Breast epithelium (tissue), 4 donors: Measurements from ENCODE around the gene KIF5A. TPM values are rescaled to one million over a fixed set of nuclear protein-coding genes. Genes with fewer than 3 reads are reported as not detected.

Source experiments
- DNase-seq, 2 donors: peaks; one replicate each; pipeline ENCODE4 v3.0.0-alpha.2; 2019; ENCODE audit warnings: low spot score in 2 of 2
- H3K27ac ChIP-seq, 2 donors: fragments of 200-600 bp; sonication (generic) in 1 of 2; one replicate each; pipeline ENCODE4 v1.5.1; 2016 to 2019; ENCODE audit warnings: mild to moderate bottlenecking in 1 of 2
- H3K27me3 ChIP-seq, 2 donors: fragments of 200-600 bp; sonication (generic) in 1 of 2; one replicate each; pipeline versions ENCODE4 v1.5.1 to v1.6.0; 2017 to 2019; ENCODE audit warnings: control low read depth in 1 of 2, mild to moderate bottlenecking in 1 of 2
- H3K36me3 ChIP-seq: fragments of 200-600 bp; one replicate; pipeline ENCODE4 v1.5.1; 2019
- H3K4me1 ChIP-seq, 2 donors: fragments of 200-600 bp; sonication (generic); one replicate each; pipeline ENCODE4 v1.5.1; 2016 to 2019; ENCODE audit warnings: control low read depth in 1 of 2
- H3K4me3 ChIP-seq, 3 donors: fragments of 200-600 bp; sonication (generic); 1 replicate in 2 of 3; 2 replicates in 1 of 3; pipeline ENCODE4 v1.5.1; 2016 to 2019; ENCODE audit warnings: mild to moderate bottlenecking in 3 of 3, moderate library complexity in 2 of 3
- H3K9me3 ChIP-seq, 2 donors: fragments of 200-600 bp; sonication (generic) in 1 of 2; one replicate each; pipeline ENCODE4 v1.5.1; 2016 to 2019; ENCODE audit warnings: control low read depth in 1 of 2
- CTCF ChIP-seq, 3 donors: fragments of 450-650 bp; IDR thresholded peaks; one replicate each; pipeline ENCODE4 v1.5.1; 2016 to 2017; ENCODE audit warnings: antibody characterized with exemption in 3 of 3, mild to moderate bottlenecking in 3 of 3, moderate library complexity in 3 of 3
- POLR2A ChIP-seq: fragments of 450-650 bp; IDR thresholded peaks from one replicate; pipeline ENCODE4 v1.6.1; 2016; ENCODE audit warnings: antibody characterized with exemption, mild to moderate bottlenecking, moderate library complexity
- POLR2AphosphoS5 ChIP-seq, 3 donors: sonication (generic); formaldehyde crosslinking; IDR thresholded peaks; one replicate each; pipeline ENCODE4 v1.6.1; 2017; ENCODE audit warnings: antibody characterized with exemption in 3 of 3
- intact Hi-C: fragments of 100-400 bp; cut with DNase I; formaldehyde crosslinking; loops from one replicate; pipeline ENCODE4 v1.15.1; 2023; ENCODE audit warnings: low total_unique reads
- total RNA-seq, 3 donors: library from RNA; depleted of rRNA; stranded (reverse); fragments of >200 nt; gene quantifications; one replicate each; pipeline ENCODE4 v1.1.0, GENCODE V29; 2016

KIF5A gene
- total RNA-seq, 3 donors from 2014 or later, result 0.98 to 1.2 TPM; not detected in 1

DNA sequence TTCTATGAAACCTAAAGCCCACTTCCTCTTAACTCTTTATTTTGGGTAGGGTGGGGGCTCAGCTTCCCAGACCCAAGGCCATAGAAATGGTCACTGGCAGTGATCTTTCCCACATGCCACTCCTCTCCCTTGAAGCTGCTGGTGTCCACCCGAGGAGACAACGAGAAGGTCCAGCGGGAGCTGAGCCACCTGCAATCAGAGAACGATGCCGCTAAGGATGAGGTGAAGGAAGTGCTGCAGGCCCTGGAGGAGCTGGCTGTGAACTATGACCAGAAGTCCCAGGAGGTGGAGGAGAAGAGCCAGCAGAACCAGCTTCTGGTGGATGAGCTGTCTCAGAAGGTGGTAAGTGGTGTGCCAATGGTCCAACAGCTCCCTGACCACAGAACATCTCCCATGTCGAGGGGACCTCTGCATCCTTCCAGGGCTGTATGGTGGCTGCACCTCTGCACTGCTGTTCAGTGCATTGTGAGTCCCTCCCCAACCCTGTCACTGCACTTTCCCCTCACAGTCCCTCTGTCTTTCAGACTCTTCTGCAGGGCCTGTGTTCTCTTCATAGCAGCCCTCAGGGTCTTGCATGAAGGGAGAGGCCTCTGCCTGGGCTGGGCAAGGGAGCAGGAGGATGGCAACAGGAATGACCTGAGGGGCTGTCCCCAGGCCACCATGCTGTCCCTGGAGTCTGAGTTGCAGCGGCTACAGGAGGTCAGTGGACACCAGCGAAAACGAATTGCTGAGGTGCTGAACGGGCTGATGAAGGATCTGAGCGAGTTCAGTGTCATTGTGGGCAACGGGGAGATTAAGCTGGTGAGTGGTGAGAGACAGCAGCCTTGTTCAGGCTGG is 22.3 kb downstream of the KIF5A start:
- intact Hi-C loops, result no loop called here
- H3K36me3 ChIP-seq, result no peaks in the 10 kb centered on the region
- TF ChIP-seq POLR2A (no peak), POLR2AphosphoS5 (IDR thresholded peaks at IDR 0.05) (no peak), CTCF (IDR thresholded peaks at IDR 0.05) (no peak)
- no peak for DNase-seq
- H3K9me3 ChIP-seq, result no peaks in the 10 kb centered on the region
- no peaks in the 10 kb centered on the region for H3K4me1 ChIP-seq
- H3K4me3 ChIP-seq, result no peak overlapping the region
- H3K27ac ChIP-seq, result no peak overlapping the region
- no peaks in the 10 kb centered on the region for H3K27me3 ChIP-seq

DNA sequence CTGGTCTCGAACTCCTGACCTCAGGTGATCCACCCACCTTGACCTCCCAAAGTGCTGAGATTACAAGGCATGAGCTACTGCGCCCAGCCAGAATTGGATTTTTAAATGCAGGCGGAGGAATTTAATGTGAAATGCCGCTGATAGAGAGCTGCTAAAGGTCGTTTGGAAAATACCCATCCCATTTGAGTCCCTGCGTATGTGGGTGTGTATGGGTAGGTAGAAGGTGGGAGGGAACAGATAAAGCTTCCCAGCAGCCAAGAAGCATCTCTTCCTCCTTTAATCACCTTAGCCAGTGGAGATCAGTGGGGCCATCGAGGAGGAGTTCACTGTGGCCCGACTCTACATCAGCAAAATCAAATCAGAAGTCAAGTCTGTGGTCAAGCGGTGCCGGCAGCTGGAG is 25.0 kb downstream of the KIF5A start:
- Histone ChIP-seq H3K4me3 (no peak overlapping the region), H3K9me3 (no peaks in the 10 kb centered on the region), H3K27me3 (no peaks in the 10 kb centered on the region), H3K27ac (no peak overlapping the region), H3K36me3 (no peaks in the 10 kb centered on the region), H3K4me1 (no peaks in the 10 kb centered on the region)
- TF ChIP-seq CTCF (IDR thresholded peaks at IDR 0.05), result no peak
- TF ChIP-seq POLR2A, result no peak
- TF ChIP-seq POLR2AphosphoS5 (IDR thresholded peaks at IDR 0.05), result no peak
- DNase-seq, result no peak
- intact Hi-C loops, result no loop called here

DNA sequence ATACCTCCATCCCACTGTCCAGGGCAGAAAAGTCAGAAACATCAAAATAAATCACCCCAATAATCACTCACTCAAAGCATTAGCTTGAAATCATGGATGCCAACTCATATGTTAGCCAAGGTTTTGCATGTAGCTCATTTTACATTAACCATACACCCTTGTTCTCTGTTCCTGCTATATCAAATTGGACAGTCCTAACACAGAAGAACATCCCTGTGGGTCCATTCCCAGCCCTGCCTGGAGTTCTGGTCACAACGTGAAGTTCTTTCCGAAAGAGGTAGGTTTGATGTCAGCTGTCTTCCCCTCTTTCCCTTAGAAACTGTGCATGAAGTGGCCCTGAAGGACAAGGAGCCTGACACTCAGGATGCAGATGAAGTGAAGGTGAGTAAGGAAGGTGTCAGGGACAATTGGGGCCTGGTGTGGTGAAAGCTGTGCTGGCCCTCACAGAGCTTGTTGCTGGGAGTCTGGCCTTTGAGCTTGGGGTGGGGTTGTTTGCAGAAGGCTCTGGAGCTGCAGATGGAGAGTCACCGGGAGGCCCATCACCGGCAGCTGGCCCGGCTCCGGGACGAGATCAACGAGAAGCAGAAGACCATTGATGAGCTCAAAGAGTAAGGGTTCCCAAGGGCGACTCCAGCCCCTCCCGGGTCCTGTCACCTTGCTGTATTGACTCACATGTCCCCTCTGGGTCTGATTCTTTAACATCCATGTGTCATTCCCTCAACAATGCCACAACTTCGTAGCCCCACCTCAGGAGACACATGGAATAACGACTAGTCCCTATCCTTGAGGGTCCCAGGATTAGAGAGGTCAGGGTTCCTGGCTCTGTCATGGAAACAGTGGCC is 26.1 kb downstream of the KIF5A start:
- no peaks in the 10 kb centered on the region for H3K4me1 ChIP-seq

DNA sequence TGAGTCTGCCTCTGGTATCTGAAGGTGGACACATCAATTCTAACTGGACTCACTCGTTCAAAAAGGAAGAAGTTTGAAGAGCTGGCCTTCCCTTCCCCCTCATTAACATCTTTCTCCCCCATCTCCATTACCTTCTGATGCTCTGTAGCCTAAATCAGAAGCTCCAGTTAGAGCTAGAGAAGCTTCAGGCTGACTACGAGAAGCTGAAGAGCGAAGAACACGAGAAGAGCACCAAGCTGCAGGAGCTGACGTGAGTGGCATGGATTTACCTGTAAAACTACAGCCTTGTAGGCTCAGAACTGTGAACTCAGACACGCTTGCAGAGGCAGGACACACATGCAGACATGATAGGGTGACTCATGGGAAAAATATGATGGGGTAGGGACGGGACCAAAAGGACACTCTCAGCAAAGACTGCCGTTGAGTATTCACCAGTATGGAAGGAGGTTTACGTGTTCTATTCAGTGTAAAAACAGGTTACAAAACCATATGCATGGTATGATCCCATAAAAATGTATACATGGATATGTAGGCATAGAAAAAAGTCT is 26.8 kb downstream of the KIF5A start:
- Histone ChIP-seq H3K36me3 (no peaks in the 10 kb centered on the region), H3K4me1 (no peaks in the 10 kb centered on the region), H3K9me3 (no peaks in the 10 kb centered on the region), H3K4me3 (no peak overlapping the region), H3K27me3 (no peaks in the 10 kb centered on the region), H3K27ac (no peak overlapping the region)
- TF ChIP-seq POLR2AphosphoS5 (IDR thresholded peaks at IDR 0.05), result no peak
- TF ChIP-seq POLR2A, result no peak
- TF ChIP-seq CTCF (IDR thresholded peaks at IDR 0.05), result no peak
- intact Hi-C loops, result no loop called here
- DNase-seq, result no peak

More for the DNA sequence above, 26.1 kb downstream of the KIF5A start:
- H3K4me3 ChIP-seq, result no peak overlapping the region
- peak in 1 of 2 donors; percentile 36 for DNase-seq
- no peaks in the 10 kb centered on the region for H3K9me3 ChIP-seq
- H3K27me3 ChIP-seq, result no peaks in the 10 kb centered on the region
- H3K36me3 ChIP-seq, result no peaks in the 10 kb centered on the region
- TF ChIP-seq POLR2AphosphoS5 (IDR thresholded peaks at IDR 0.05), result no peak
- TF ChIP-seq POLR2A, result no peak
- no peak for TF ChIP-seq CTCF (IDR thresholded peaks at IDR 0.05)
- H3K27ac ChIP-seq, result no peak overlapping the region
- intact Hi-C loops, result no loop called here
